HL-60 (cell line): ENCODE results near the gene SMIM1.

Experiments used
- DNase-seq, 2 experiments: peaks; one replicate each; pipeline ENCODE4 v3.0.0-alpha.2; 2010 to 2020; ENCODE audit warnings: low read depth in 1 of 2, low spot score in 1 of 2
- H3K27ac ChIP-seq: fragments of 250-450 bp; sonication (Bioruptor Pico); replicated peaks from 2 replicates; pipeline ENCODE4 v1.5.1; 2020; ENCODE audit warnings: mild to moderate bottlenecking, moderate library complexity
- H3K27me3 ChIP-seq: fragments of 250-450 bp; sonication (Bioruptor Pico); 2 replicates; pipeline ENCODE4 v1.5.1; 2021; ENCODE audit warnings: mild to moderate bottlenecking, moderate library complexity; ENCODE audit not compliant: insufficient read depth, poor library complexity, severe bottlenecking
- H3K4me3 ChIP-seq: replicated peaks from 2 replicates; pipeline ENCODE4 v1.5.1; 2011; ENCODE audit warnings: mild to moderate bottlenecking, control low read depth, low read length; ENCODE audit not compliant: insufficient read depth
- GABPA ChIP-seq: IDR thresholded peaks from 2 replicates; pipeline ENCODE4 v1.6.1; 2012; ENCODE audit warnings: low read depth
- POLR2AphosphoS5 ChIP-seq: IDR thresholded peaks from 2 replicates; pipeline ENCODE4 v1.6.1; 2012; ENCODE audit warnings: low read depth
- SPI1 ChIP-seq: IDR thresholded peaks from 2 replicates; pipeline ENCODE4 v1.6.1; 2012; ENCODE audit warnings: low read depth, mild to moderate bottlenecking, borderline replicate concordance
- TF ChIP-seq, protein P1 (sequence below): IDR thresholded peaks from one replicate; pipeline ENCODE4 v1.5.1; 2011; ENCODE audit warnings: low read length, control low read depth, inconsistent platforms; ENCODE audit not compliant: insufficient read depth
- TF ChIP-seq, protein P2 (sequence below): IDR thresholded peaks from 2 replicates; pipeline ENCODE4 v1.6.1; 2012; ENCODE audit warnings: low read depth; ENCODE audit not compliant: insufficient replicate concordance

SMIM1 gene

DNA sequence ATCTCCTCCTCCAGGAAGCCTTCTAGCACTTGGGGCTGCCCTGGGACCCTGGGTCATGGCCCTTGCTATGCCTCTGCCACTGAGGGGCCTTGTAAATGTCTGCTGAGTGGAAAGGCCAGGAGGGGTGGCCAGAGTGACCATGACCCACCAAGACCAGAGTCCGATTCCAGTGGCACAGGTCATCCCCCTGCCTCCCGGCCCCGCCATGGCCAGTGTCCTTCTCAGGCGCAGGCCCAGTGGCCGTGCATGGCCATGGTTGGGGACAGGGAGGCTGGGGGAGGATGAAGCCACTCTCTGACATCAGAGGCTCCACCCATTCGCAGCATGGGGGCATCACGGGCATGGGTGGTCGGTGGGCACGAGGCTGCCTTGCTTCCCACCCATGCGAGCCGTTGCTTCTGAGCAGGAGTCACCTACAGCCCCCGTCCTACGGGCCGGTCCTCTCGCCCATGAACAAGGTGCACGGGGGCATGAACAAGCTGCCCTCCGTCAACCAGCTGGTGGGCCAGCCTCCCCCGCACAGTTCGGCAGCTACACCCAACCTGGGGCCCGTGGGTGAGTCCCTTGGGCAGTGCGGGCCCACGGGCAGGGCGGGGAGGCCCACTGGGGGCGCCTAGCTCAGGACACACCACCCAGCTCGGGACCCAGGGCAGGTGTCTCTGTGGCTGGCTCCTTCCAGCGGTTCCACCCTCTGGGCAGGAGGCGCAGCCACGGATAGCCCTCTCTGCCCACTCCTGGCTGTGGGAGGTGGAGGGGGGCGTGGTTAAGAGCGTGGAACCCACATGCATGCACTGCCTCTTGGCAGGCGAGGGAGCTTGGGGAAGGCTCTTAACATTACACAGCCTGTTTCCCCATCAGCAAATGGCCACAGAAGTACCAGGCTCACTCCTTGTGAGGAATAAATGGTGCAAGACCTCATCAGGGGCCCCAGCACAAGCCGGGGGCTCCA lies 42.7 kb upstream of the SMIM1 start:
- TF ChIP-seq, protein P1, sequence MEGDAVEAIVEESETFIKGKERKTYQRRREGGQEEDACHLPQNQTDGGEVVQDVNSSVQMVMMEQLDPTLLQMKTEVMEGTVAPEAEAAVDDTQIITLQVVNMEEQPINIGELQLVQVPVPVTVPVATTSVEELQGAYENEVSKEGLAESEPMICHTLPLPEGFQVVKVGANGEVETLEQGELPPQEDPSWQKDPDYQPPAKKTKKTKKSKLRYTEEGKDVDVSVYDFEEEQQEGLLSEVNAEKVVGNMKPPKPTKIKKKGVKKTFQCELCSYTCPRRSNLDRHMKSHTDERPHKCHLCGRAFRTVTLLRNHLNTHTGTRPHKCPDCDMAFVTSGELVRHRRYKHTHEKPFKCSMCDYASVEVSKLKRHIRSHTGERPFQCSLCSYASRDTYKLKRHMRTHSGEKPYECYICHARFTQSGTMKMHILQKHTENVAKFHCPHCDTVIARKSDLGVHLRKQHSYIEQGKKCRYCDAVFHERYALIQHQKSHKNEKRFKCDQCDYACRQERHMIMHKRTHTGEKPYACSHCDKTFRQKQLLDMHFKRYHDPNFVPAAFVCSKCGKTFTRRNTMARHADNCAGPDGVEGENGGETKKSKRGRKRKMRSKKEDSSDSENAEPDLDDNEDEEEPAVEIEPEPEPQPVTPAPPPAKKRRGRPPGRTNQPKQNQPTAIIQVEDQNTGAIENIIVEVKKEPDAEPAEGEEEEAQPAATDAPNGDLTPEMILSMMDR = no peak
- TF ChIP-seq GABPA (no peak), POLR2AphosphoS5 (no peak), SPI1 (no peak)
- TF ChIP-seq, protein P2, sequence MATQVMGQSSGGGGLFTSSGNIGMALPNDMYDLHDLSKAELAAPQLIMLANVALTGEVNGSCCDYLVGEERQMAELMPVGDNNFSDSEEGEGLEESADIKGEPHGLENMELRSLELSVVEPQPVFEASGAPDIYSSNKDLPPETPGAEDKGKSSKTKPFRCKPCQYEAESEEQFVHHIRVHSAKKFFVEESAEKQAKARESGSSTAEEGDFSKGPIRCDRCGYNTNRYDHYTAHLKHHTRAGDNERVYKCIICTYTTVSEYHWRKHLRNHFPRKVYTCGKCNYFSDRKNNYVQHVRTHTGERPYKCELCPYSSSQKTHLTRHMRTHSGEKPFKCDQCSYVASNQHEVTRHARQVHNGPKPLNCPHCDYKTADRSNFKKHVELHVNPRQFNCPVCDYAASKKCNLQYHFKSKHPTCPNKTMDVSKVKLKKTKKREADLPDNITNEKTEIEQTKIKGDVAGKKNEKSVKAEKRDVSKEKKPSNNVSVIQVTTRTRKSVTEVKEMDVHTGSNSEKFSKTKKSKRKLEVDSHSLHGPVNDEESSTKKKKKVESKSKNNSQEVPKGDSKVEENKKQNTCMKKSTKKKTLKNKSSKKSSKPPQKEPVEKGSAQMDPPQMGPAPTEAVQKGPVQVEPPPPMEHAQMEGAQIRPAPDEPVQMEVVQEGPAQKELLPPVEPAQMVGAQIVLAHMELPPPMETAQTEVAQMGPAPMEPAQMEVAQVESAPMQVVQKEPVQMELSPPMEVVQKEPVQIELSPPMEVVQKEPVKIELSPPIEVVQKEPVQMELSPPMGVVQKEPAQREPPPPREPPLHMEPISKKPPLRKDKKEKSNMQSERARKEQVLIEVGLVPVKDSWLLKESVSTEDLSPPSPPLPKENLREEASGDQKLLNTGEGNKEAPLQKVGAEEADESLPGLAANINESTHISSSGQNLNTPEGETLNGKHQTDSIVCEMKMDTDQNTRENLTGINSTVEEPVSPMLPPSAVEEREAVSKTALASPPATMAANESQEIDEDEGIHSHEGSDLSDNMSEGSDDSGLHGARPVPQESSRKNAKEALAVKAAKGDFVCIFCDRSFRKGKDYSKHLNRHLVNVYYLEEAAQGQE = no peak
- Histone ChIP-seq H3K27me3 (peaks cover 18% of the 10 kb centered on the region), H3K27ac (no peak overlapping the region), H3K4me3 (no peak overlapping the region)
- DNase-seq = no peak

DNA sequence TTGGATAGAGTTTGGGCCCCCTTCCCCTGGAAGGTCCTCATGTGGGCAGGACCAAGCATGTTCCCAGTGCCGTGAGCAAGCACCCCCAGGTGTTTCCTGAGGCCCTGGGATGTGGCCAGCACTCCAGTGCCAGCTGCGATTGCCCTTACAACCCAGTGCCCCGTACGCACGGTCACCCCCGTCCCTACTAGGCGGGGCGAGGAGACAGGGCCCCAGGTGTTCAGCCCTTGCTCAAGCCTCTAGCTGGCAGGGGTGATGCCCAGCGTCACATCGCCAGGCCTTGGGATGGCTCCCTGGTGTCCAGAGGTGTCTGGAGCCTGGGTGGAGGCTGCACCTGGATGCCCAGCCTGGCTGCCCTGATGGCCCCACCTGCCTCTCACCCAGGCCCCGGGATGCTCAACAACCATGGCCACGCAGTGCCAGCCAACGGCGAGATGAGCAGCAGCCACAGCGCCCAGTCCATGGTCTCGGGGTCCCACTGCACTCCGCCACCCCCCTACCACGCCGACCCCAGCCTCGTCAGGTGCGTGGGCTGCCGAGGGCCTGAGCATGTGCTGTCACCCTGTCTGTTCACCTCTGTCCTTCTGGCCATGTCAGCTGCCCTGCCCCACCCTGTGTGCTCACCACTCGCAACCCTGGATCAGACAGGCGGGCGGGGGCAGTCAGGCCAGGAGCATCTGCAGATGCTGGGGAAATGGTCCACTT lies 41.9 kb upstream of the SMIM1 start:
- DNase-seq = no peak
- Histone ChIP-seq H3K27ac (no peak overlapping the region), H3K27me3 (peaks cover 18% of the 10 kb centered on the region), H3K4me3 (no peak overlapping the region)
- TF ChIP-seq, protein P1 = no peak
- TF ChIP-seq GABPA (no peak), POLR2AphosphoS5 (no peak), SPI1 (no peak)
- TF ChIP-seq, protein P2 = no peak

DNA sequence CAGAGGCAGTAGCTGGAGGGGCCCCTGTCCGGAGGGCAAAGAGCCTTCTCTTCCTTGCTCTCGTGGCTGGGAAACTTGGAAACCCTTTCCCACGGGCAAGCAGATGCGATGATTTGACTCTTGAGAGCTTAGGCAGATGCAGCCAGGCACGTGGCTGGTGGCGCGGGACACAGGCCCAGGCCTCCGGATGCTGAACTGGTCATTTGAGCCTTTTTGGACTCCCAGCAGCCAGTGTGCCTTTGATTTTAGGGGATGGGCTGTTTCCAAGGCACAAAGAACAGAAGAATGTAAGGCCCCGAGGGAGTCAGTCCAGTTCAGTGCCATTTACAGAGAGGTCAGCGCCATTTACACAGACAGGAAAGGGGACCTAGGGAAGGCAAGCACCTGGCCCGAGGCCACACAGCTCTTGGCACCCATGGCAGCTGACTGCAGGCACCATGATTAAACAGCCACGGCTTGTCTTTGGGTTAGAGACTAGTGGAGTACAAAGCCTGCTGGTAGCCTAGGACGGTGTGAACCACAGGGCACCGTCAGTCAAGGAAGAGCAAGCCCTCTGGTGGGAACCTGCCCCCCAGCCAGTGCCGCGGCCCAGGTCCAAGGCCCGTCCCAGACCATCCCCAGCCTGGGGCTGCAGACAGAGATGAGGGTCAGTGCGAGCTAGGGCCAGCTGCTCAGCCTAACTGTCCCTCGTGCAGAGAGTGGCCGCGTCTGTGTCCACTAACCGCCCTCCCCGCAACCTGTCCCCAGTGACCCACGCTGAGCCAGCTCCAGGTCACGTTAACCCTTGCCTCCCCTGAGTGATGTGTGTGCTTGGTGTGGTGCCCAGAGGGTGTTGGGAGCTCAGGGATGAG lies 40.7 kb upstream of the SMIM1 start:
- no peak for DNase-seq
- H3K27me3 ChIP-seq = peaks cover 18% of the 10 kb centered on the region
- no peak overlapping the region for H3K27ac ChIP-seq
- no peak overlapping the region for H3K4me3 ChIP-seq
- no peak for TF ChIP-seq GABPA
- TF ChIP-seq, protein P2 = no peak
- TF ChIP-seq, protein P1 = no peak
- TF ChIP-seq POLR2AphosphoS5 = no peak
- TF ChIP-seq SPI1 = no peak
